Stimulated activated CD4-positive, alpha-beta T cell treated with anti-CD3 and anti-CD28 coated beads, Interleukin-1b, Interleukin-23, amount 100 ng/mL, for 1 hour (primary cell): ENCODE results near the gene MMP19.

Experiments used
- DNase-seq, 2 donors: peaks; one replicate each; pipeline ENCODE4 v3.0.0-alpha.2; 2020; ENCODE audit warnings: low read depth in 2 of 2

Gene MMP19

DNA sequence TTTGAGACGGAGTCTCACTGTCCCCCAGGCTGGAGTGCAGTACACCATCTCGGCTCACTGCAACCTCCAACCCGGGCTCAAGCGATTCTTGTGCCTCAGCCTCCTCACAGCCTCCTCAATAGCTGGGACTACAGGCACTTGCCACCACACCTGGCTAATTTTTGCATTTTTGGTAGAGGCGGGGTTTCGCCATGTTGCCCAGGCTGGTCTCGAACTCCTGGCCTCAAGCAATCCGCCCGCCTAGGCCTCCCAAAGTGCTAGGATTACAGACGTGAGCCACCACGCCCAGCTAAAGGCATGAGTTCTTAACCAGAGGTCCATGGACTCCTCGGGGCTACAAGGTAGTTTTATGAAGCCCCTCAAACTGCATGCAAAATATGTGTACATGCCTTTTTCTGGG lies 27.3 kb downstream of the MMP19 start:
- DNase-seq, result no peak

GRCh38 chr12:55814257-55814656 lies 28.5 kb downstream of the MMP19 start:
- no peak for DNase-seq

DNA sequence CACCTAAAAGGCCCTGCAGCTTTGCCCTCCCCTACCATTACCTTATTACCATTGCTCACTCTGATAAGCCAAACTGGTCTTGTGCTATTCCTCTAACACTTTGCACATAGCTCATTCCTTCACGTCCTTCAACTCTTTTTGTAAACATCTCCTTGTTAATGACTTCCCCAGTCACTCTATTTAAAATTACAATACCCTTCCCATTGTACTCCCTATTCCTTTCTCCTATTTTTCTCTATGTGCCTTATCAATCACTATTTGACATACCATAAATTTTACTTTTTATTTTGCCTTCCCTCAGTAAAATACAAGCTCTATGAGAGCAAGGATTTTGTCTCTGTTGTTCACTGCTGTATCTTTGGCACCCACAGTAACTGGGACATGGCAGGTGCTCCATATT lies 30.6 kb downstream of the MMP19 start:
- no peak for DNase-seq

GRCh38 chr12:55809274-55809673 lies 33.5 kb downstream of the MMP19 start:
- no peak for DNase-seq

DNA sequence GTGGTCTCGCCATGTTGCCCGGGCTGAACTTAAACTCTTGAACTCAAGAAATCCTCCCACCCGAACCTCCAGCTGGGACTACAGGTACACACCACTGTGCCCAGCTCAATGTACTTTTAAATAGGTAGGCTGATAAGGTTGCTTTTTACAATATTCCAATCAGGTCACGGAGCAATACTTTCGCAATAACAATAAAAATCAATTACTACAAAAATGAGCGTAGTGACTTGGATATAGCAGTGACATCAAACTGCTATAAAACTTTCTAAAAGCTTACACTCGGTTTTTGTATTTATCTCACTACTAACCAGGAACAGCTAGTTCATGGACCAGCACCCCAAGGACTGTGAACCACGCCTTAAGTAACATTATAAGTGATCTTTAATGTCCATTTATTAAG lies 35.8 kb downstream of the MMP19 start:
- no peak for DNase-seq

- no peak for DNase-seq
Measured at GRCh38 chr12:55797550-55797949, 45.2 kb downstream of the MMP19 start.

GRCh38 chr12:55797068-55797467 lies 45.7 kb downstream of the MMP19 start:
- no peak for DNase-seq

DNA sequence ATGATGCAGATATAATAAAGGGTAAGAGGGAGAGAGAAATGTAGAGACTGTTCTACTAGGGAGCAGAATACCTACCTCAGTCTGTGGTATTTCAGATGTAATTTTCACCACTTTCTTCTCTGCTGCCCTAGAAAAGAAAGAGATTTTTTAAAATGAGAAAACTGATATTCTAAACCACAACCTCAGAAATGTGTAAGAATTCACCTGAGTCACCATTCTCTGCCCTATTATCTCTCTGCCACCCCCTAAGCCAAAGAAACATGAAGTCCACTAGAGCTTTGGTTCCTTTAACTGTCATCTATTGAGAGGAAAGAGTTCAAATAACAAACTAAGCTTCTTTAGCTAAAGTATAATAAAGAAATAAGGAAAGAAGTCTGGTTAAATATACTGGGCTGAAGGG lies 46.8 kb downstream of the MMP19 start:
- DNase-seq, result no peak

GRCh38 chr12:55789893-55790292 lies 52.8 kb downstream of the MMP19 start:
- DNase-seq, result no peak

DNA sequence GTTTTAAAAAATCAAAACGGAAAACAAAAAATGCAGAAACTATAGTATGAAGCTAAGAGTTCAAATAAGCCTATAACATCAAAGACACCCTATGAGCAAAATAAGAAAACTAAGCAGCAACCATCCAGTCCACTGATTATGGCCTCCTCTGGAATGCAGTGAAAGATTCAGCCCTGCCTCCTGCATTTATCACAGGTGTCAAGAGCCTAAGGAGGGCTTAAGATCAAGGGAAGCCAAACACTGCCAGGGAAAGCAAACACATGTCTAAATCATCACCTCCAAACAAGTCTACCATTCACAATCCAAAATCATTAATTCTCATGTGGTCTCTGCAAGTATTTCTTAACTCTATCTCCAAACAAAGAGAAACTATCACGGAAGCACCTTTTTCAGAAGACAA lies 53.6 kb downstream of the MMP19 start:
- no peak for DNase-seq

GRCh38 chr12:55788546-55788945 lies 54.2 kb downstream of the MMP19 start:
- DNase-seq, result no peak
